Spleen (tissue), 7 donors: ENCODE results near the gene ZNF451.

Experiments
- POLR2A ChIP-seq, 3 donors: fragments of 450-650 bp; IDR thresholded peaks; one replicate each; pipeline ENCODE4 v1.5.1; 2017; ENCODE audit warnings: antibody characterized with exemption in 3 of 3, mild to moderate bottlenecking in 1 of 3
- TF ChIP-seq, protein P1 (sequence below), 11 experiments: fragments of 200-600 bp in 7 of 11; fragments of 450-650 bp in 4 of 11; sonication (generic) in 4 of 11; IDR thresholded peaks in 8 of 11; conservative IDR thresholded peaks in 3 of 11; 1 replicate in 7 of 11; 2 replicates in 4 of 11; pipeline versions ENCODE4 v1.4.0 to v1.8.0; 2016 to 2021; ENCODE audit warnings: antibody characterized with exemption in 11 of 11, inconsistent platforms in 4 of 11, mild to moderate bottlenecking in 1 of 11
- donor health status: DM: no; HTN: no; CAD: no; lungs with moderate emphysema.
- donor health status: DM: no; HTN: no; CAD: no.
- donor health status: DM: no; HTN: no; CAD: no.

DNA sequence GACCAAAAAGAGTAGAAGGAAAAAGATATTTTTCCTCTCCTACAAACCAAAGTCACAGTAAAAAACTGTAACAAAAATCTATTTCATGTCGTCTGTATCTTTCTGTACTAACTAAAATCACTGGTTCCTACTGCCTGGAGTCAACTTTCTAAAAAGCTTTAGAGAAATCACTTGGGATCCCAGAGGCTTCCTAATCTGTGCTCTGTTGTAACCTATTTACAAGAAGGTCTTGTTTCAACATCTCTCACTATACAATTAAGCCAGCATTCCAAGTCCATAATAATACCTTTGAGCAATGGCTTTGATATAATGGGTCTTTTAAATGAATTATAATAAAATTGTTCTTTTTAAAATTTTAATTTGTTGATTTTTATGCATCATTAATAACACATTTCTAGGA lies 111.7 kb downstream of the ZNF451 start:
- TF ChIP-seq, protein P1, sequence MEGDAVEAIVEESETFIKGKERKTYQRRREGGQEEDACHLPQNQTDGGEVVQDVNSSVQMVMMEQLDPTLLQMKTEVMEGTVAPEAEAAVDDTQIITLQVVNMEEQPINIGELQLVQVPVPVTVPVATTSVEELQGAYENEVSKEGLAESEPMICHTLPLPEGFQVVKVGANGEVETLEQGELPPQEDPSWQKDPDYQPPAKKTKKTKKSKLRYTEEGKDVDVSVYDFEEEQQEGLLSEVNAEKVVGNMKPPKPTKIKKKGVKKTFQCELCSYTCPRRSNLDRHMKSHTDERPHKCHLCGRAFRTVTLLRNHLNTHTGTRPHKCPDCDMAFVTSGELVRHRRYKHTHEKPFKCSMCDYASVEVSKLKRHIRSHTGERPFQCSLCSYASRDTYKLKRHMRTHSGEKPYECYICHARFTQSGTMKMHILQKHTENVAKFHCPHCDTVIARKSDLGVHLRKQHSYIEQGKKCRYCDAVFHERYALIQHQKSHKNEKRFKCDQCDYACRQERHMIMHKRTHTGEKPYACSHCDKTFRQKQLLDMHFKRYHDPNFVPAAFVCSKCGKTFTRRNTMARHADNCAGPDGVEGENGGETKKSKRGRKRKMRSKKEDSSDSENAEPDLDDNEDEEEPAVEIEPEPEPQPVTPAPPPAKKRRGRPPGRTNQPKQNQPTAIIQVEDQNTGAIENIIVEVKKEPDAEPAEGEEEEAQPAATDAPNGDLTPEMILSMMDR (IDR thresholded peaks at IDR 0.05 in 8 of 11, conservative IDR thresholded peaks at IDR 0.05 in 3 of 11) = no peak
- TF ChIP-seq POLR2A (IDR thresholded peaks at IDR 0.05) = no peak
